C1 segment of cervical spinal cord (tissue), 14 donors: ENCODE results near the gene HSPB8.
"Not testable (repeated sequence)": the region's sequence is repeated elsewhere in the genome, so short reads cannot be mapped to it uniquely, and the experiment has no call there.

Source experiments
- DNase-seq, 14 donors: peaks; one replicate each; lab custom pipeline; 2025; lab: John Stamatoyannopoulos, UW

HSPB8 gene

DNA sequence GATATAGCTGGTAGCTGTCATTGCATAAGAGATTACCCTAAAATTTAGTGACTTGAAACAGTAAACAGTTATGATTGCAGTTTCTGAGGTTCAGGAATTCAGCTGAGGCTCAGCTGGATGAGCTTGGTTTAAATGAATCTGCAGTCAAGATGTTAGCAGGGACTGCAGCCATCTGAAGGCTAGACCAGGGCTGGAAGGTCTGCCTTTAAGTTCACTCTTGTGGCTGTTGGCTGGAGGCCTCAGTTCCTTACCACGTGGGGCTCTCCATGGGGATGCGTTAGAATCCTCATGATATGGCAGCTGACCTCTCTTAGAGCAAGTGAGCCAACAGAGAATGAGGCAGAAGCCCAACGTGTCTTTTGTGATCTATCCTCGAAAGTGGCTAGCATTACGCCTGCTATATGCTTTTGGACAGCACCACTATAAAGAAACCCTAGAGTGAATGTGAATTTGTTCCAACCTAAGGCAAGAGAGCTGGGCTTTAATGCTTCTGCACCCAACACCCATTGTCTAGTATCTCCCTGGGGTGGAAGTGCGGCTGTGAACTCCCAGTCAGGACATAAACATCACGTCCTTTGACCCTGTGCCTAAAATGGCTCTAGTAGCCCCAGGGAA is 26.0 kb downstream of the HSPB8 start:
- no peak for DNase-seq

GRCh38 chr12:119206348-119207062 is 27.8 kb downstream of the HSPB8 start:
- no peak for DNase-seq

- DNase-seq, result no peak
These were observed 28.4 kb downstream of the HSPB8 start for GRCh38 chr12:119207063-119207560.

- DNase-seq, result peak in 10 of 14 donors; percentile 13 to 85 (median 61)
These were observed 29.9 kb downstream of the HSPB8 start for GRCh38 chr12:119208626-119209061.

DNA sequence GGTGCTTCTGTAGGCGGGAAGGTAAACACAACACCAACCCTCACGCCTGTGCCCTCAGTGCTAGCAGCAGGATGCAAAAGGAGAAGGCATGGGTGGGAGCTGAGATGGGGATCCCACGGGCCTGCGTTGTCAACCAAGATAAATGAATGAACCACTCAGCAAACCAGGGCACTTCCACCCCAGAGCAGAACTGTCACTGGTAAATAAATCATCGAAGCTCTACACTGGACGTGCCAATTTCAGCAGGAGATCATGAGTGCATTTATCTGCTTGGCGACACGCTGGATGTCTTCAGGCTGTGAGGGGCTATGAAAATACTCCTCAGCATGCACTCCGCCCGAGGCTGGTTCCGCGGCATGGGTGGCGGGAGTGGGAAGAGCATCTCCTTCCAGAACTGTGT is 33.2 kb downstream of the HSPB8 start:
- no peak for DNase-seq

- no peak for DNase-seq
These were observed 37.4 kb downstream of the HSPB8 start for GRCh38 chr12:119216084-119216483.

- not testable (repeated sequence) for DNase-seq
These were observed 40.1 kb downstream of the HSPB8 start for GRCh38 chr12:119218875-119219274.

DNA sequence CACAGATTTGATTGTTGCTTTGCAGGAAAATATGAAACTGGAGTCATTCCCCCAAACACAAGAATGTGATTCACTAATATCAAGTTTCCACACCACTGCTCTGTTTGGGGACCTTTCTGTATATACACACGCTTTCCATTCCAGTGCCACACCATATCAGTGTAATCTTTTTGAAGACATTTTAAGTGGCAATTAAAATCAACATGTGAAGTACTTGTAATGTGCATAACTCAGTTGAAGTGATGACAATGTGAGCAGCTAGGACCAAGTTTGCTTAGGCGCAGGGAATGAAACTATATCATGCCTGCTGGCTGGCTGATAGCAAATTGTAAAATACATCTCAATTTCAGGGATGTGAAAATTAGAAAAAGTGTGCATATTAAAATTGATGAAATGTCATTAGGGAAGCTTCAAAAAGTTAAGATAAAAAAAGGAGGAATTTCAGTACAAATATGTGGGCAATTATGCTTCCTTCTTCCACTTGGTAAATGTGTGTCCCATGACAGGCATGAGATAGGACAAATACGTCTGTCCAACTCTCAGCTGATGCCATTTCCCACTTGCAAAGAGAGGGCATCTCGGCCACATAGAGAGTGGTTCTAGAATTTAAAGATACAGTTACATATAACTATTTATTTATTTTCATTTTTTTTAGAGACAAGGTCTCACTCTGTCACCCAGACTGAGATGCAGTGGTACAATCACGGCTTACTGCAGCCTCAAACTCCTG is 43.7 kb downstream of the HSPB8 start:
- DNase-seq, result no peak

- DNase-seq, result no peak
These were observed 46.7 kb downstream of the HSPB8 start for GRCh38 chr12:119225454-119225853.

GRCh38 chr12:119227292-119227691 is 48.6 kb downstream of the HSPB8 start:
- DNase-seq, result no peak

GRCh38 chr12:119229205-119229604 is 50.5 kb downstream of the HSPB8 start:
- DNase-seq, result no peak

DNA sequence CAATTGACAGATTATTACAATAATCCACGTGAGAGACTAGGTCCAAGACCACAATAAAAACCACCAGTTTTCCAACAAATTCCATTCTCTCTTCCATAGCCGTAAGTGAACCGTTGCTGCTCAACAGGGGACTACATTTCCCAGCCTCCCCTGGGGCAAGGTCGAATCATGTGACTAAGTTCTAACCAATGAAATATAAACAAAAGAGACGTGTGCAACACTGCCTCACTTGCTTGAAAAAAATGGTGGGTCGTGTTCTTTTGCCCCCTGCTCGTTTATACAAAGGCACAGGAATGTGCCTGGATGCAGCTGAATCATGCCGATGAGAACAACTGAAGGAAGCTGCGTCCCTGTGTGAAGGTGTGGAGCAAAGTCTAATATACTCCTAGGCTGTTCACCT is 51.1 kb downstream of the HSPB8 start:
- DNase-seq, result peak in 5 of 14 donors; percentile 7 to 33 (median 12)

GRCh38 chr12:119230807-119231206 is 52.1 kb downstream of the HSPB8 start:
- no peak for DNase-seq

DNA sequence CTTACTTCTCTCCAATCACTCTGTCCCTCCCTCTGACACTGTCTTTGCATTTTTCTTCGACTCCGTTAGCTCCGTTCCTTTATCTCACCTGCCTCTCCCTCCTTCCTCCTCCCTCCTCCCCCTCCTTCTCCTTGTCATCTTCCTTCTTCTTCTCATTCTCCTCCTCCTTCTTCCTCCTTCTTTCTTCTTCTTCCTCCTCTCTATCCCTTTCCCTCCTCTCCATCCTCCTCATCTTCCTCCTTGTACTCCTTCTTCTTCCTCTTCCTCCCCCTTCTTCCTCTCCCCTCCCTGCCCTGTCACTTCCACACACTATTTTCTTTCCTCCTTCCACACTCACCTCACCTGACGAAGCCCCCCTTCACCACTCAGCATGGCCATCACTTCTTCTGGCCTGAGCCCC is 53.0 kb downstream of the HSPB8 start:
- DNase-seq, result no peak

DNA sequence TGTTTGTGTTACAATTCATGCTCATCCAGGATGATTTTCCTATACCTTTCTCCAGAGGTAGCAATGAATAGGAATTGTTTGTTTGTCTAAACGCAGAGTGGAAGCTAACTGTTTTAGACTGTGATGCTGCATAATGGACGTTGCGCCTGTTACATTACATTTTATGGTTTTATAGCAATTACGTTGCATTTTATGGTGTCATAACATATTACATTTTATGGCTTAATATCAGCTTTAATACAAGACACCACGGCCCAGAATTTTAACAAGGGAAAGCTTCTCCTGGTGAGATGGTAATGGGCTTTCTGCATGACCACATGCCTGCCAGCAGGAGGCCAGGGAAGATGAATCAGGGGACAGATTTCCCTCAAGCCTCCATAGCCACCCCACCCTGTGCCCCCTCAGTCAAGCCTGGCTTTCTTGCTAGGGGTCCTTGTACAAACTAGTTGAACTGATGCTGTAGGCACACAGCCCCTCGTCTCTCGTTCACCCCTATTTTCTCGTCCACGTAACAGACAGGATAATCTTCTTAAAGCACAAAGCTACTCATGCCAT is 56.5 kb downstream of the HSPB8 start:
- DNase-seq, result no peak

DNA sequence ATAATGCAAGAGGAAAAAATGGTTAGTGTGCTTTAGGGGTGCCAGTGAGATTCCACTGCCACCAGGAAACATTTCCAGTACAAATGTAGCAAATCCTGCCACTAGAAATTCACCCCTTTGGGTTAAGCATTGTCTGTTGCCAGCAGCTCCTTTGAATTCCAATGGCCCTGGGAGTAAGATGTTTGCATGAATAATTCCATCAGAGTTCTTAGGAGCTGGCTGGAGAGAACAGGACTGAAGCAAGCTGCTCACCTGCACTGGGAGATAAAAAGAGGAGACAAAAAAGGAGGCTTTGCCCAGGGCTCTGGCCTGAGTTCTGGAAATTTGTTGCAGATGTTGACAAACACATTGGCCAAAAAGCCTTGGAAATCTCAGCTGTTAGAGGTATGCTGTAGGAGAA is 57.6 kb downstream of the HSPB8 start:
- DNase-seq, result no peak

GRCh38 chr12:119239040-119239439 is 60.3 kb downstream of the HSPB8 start:
- DNase-seq, result no peak

DNA sequence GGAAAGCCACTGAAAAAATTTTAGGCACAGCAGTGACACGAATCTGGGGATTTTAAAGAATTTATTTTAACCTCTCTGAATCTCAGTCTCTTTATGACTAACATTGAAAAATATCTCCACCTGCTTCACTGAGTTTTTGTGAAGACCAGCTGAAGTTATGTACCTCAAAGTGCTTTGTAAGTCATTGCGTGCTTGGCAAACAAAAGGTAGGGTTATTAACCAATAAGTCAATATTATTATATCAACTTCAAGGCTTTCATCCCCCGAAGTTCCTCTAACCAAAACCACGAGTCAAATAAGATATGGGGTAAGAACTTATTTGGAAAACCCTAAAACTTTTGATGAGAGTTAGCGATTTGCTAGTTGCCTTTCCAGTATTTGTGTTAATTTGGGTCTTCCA is 62.3 kb downstream of the HSPB8 start:
- no peak for DNase-seq

- DNase-seq, result no peak
These were observed 62.9 kb downstream of the HSPB8 start for GRCh38 chr12:119241580-119242169.
